Amniotic stem cell (primary cell): ENCODE measurements around the gene CST9.

Experiments
- DNase-seq: peaks from one replicate; lab custom pipeline; 2025; lab: John Stamatoyannopoulos, UW

CST9 gene

GRCh38 chr20:23605867-23606651 lies at the start of gene CST9:
Gene CST9, minus strand, starts transcription at chr20:23605917. Its CDS starts 53 bp downstream, at chr20:23605864.
- DNase-seq, result no peak

- no peak for DNase-seq
Measured at GRCh38 chr20:23654717-23655116, 49.0 kb upstream of the CST9 start.

- no peak for DNase-seq
Measured at GRCh38 chr20:23654000-23654399, 48.3 kb upstream of the CST9 start.

GRCh38 chr20:23653400-23653938 lies 47.8 kb upstream of the CST9 start:
- no peak for DNase-seq

- no peak for DNase-seq
Measured at GRCh38 chr20:23652926-23653325, 47.2 kb upstream of the CST9 start.

GRCh38 chr20:23652371-23652770 lies 46.7 kb upstream of the CST9 start:
- DNase-seq, result no peak

- DNase-seq, result no peak
Measured at GRCh38 chr20:23651117-23651516, 45.4 kb upstream of the CST9 start.

- DNase-seq, result no peak
Measured at GRCh38 chr20:23649830-23650417, 44.2 kb upstream of the CST9 start.

- DNase-seq, result no peak
Measured at GRCh38 chr20:23649242-23649641, 43.5 kb upstream of the CST9 start.

GRCh38 chr20:23647346-23647745 lies 41.6 kb upstream of the CST9 start:
- no peak for DNase-seq

- no peak for DNase-seq
Measured at GRCh38 chr20:23646106-23646873, 40.6 kb upstream of the CST9 start.

GRCh38 chr20:23645575-23645974 lies 39.9 kb upstream of the CST9 start:
- no peak for DNase-seq

- DNase-seq, result no peak
Measured at GRCh38 chr20:23644164-23644563, 38.4 kb upstream of the CST9 start.

GRCh38 chr20:23643659-23644058 lies 37.9 kb upstream of the CST9 start:
- no peak for DNase-seq

GRCh38 chr20:23641936-23642751 lies 36.4 kb upstream of the CST9 start:
- no peak for DNase-seq

GRCh38 chr20:23640671-23641667 lies 35.3 kb upstream of the CST9 start:
- no peak for DNase-seq

- DNase-seq, result no peak
Measured at GRCh38 chr20:23640018-23640601, 34.4 kb upstream of the CST9 start.

- no peak for DNase-seq
Measured at GRCh38 chr20:23639490-23639958, 33.8 kb upstream of the CST9 start.

- no peak for DNase-seq
Measured at GRCh38 chr20:23638309-23638708, 32.6 kb upstream of the CST9 start.
